ENCODE measurements around the gene GMNN. TPM values are rescaled to one million over a fixed set of nuclear protein-coding genes. Genes with fewer than 3 reads are reported as not detected.
"Not testable (repeated sequence)": the region's sequence is repeated elsewhere in the genome, so short reads cannot be mapped to it uniquely, and the experiment has no call there.

Gene GMNN
- polyA plus RNA-seq, 3 donors, result 2.6 to 5.2 (median 2.9) TPM

- Mint-ChIP-seq H3K4me1 (peaks cover 6% of the 10 kb centered on the region), H3K36me3 (no peaks in the 10 kb centered on the region), H3K27me3 (ENCODE audit: low read depth in 3 of 3) (peaks cover 1 to 9% (median 2%) of the 10 kb centered on the region in 3 donors), H3K27ac (peak overlapping the region in 1 of 7 donors; percentile 41), H3K9me3 (peaks cover 16 to 31% (median 21%) of the 10 kb centered on the region in 7 donors), H3K4me3 (no peak overlapping the region)
- no peak overlapping the region for H3K4me3 ChIP-seq (replicated peaks in 1 of 3; ENCODE audit: low read depth in 2 of 3, low read length in 3 of 3)
- H2AFZ ChIP-seq (ENCODE audit: insufficient read depth, low read depth, low read length, poor library complexity, severe bottlenecking), result no peak overlapping the region
- peaks cover 0 to 4% of the 10 kb centered on the region in 2 donors for H3K36me3 ChIP-seq (replicated peaks in 1 of 2; ENCODE audit: control insufficient read depth in 1 of 2, insufficient read depth in 2 of 2, low read length in 2 of 2)
- no peak overlapping the region for H3K9ac ChIP-seq (ENCODE audit: insufficient read depth, low read length, poor library complexity, severe bottlenecking)
- H3K9me3 ChIP-seq (replicated peaks in 1 of 2; ENCODE audit: control insufficient read depth in 1 of 2, insufficient read depth in 1 of 2, low read length in 2 of 2), result peaks cover 19 to 20% of the 10 kb centered on the region in 2 donors
- no peak for TF ChIP-seq CTCF (IDR thresholded peaks at IDR 0.05)
- no peaks in the 10 kb centered on the region for H4K20me1 ChIP-seq (ENCODE audit: insufficient read depth, low read length)
- peaks cover 6% of the 10 kb centered on the region in 2 donors for H3K4me1 ChIP-seq (ENCODE audit: control insufficient read depth in 1 of 2, insufficient read depth in 2 of 2, low read length in 2 of 2)
- H3K27me3 ChIP-seq (ENCODE audit: control insufficient read depth in 2 of 2, insufficient read depth in 2 of 2, low read length in 2 of 2), result no peaks in the 10 kb centered on the region
- no peak overlapping the region for H3K27ac ChIP-seq (ENCODE audit: low read depth in 1 of 2, low read length in 2 of 2)
- H3K4me2 ChIP-seq (replicated peaks; ENCODE audit: extremely low read depth, low read length, poor library complexity, severe bottlenecking), result no peak overlapping the region
- no peaks in the 10 kb centered on the region for H3K79me2 ChIP-seq (ENCODE audit: insufficient read depth, low read length)
- DNase-seq, result no peak
- intact Hi-C loops (cut with micrococcal nuclease), result no loop called here
- WGBS (ENCODE audit: insufficient coverage), result 88% methylated on average over 1 of the region's 1 CpG
Observed at GRCh38 chr6:24734166-24734565, 40.6 kb upstream of the GMNN start.

GRCh38 chr6:24734710-24735109 is 40.0 kb upstream of the GMNN start:
- not testable (repeated sequence) for H3K79me2 ChIP-seq (ENCODE audit: insufficient read depth, low read length); H3K4me3 Mint-ChIP-seq

More at GRCh38 chr6:24734710-24735109, 40.0 kb upstream of the GMNN start:
- DNase-seq; H3K27ac ChIP-seq (ENCODE audit: low read depth in 1 of 2, low read length in 2 of 2); H2AFZ ChIP-seq (ENCODE audit: insufficient read depth, low read depth, low read length, poor library complexity, severe bottlenecking); H3K36me3 Mint-ChIP-seq; H4K20me1 ChIP-seq (ENCODE audit: insufficient read depth, low read length); H3K9ac ChIP-seq (ENCODE audit: insufficient read depth, low read length, poor library complexity, severe bottlenecking); H3K4me1 Mint-ChIP-seq; H3K27me3 Mint-ChIP-seq (ENCODE audit: low read depth in 3 of 3); intact Hi-C loops (cut with micrococcal nuclease); H3K4me1 ChIP-seq (ENCODE audit: control insufficient read depth in 1 of 2, insufficient read depth in 2 of 2, low read length in 2 of 2); H3K27me3 ChIP-seq (ENCODE audit: control insufficient read depth in 2 of 2, insufficient read depth in 2 of 2, low read length in 2 of 2); H3K4me3 ChIP-seq (replicated peaks in 1 of 3; ENCODE audit: low read depth in 2 of 3, low read length in 3 of 3); H3K36me3 ChIP-seq (replicated peaks in 1 of 2; ENCODE audit: control insufficient read depth in 1 of 2, insufficient read depth in 2 of 2, low read length in 2 of 2); H3K4me2 ChIP-seq (replicated peaks; ENCODE audit: extremely low read depth, low read length, poor library complexity, severe bottlenecking): not testable (repeated sequence)
- Mint-ChIP-seq H3K27ac (peak overlapping the region in 1 of 7 donors; percentile 41), H3K9me3 (peaks cover 16 to 31% (median 21%) of the 10 kb centered on the region in 7 donors)
- WGBS (ENCODE audit: insufficient coverage), result 94% methylated on average over 2 of the region's 4 CpGs
- peaks cover 19 to 20% of the 10 kb centered on the region in 2 donors for H3K9me3 ChIP-seq (replicated peaks in 1 of 2; ENCODE audit: control insufficient read depth in 1 of 2, insufficient read depth in 1 of 2, low read length in 2 of 2)

All from CD14-positive monocyte (primary cell).